Measurements from ENCODE around the gene CA5A.

Gene CA5A

DNA sequence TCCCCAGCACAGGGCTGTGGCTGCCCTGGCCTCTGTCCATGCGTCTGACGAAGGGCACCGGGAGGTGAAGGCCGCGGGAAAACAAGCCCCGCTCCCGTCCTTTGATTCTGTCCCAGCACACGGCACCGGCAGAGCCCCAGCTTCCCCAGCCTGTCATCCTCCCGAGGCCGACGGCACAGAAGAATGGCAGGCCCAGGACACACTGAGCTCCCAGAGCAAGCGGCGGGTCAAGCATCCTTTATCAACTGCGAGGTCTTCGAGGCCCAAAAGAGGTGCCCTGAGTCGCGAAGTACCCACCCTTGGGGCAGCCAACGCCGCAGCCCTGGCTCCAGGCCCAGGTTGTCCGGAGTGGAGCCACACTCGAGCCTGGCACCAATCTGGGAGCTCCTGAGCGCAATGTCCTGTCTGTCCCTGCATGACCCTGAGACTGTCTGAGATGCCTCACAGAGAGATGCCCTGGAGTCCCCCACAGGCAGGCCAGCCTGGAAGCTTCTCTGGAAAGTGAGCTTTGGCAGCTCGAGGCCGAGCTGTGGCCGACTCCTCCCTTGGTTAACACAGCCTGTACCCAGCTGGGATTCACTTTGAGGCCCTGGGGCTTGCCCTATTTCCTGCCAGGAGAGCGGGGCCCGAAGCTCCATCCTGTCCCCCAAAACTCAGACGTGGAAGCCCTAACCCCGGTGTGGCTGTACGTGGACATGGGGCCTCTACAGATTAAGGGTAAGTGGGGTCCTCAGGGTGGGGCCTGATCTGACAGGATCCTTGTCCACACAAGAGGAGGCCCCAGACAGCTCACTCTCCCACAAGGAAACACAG is 90.3 kb downstream of the CA5A start:
- intact Hi-C loops (cut with DNase I), result no loop called here
- DNase-seq, result peak in 1 of 42 donors; percentile 26

DNA sequence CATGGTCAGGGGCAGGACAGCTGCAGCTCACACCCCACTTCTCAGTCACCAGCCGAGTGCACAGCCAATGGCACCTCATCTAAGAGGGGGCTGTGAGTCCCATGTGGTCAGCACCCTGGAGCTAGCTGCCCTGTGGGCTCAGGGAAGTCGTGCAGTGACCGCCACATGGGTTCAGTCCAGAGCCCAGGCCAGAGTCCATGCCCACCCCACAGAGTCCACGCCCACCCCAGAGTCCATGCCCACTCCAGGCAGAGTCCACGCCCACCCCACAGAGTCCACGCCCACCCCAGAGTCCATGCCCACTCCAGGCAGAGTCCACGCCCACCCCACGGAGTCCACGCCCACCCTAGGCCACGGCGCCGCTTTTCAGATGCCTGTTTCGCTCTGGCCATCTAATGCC is 91.1 kb downstream of the CA5A start:
- DNase-seq, result no peak

DNA sequence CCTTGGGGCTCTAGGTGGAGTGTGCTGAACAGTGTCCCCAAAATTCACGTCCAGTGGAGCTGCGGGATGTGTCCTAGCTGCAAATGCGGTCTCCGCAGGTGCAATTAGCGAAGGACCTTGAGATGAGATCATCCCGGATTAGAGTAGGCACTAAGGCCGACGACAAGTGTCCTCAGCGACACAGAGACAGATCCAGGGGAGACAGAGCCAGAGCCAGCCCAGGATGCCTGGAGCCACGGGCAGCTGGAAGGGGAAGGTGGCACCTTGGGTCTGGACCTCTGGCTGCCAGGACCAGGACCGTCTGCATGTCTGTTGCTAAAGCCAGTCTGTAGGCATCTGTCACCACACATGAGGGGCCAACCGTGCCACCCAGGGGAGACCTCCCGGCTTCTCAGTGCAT is 91.5 kb downstream of the CA5A start:
- no peak for DNase-seq
- intact Hi-C loops (cut with DNase I), result no loop called here

More for the DNA sequence above, 91.1 kb downstream of the CA5A start:
- intact Hi-C loops (cut with DNase I), result no loop called here

DNA sequence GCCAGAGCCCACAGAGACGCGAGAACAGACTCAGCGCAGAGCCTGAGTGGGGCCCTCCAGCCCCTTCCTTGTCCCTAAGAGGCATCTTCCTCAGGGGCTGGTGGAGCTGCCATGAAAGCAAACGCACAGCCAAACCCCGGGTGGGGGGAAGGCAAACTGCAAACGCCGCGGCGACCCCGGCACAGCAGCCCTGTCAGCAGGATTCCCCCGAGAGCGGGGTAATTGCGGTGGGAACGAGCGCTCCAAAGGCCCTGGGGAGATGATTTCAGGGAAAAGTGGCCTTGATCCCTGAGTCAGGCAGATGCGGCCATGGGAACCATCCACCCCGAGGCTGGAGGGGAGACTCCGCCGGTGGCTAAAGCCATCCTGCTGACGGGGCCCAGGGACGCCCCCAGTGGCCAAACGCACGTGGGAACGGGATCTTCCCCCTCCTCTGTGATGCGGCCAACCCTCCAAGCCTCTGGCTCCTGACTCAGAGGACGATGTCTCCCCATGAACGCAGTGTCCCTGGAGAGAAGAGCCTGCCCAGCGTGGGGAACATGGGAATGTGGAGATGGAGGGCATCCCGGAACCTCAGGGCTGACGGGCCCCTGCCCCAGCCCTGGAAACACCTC is 92.1 kb downstream of the CA5A start:
- DNase-seq, result no peak
- intact Hi-C loops (cut with DNase I), result no loop called here

DNA sequence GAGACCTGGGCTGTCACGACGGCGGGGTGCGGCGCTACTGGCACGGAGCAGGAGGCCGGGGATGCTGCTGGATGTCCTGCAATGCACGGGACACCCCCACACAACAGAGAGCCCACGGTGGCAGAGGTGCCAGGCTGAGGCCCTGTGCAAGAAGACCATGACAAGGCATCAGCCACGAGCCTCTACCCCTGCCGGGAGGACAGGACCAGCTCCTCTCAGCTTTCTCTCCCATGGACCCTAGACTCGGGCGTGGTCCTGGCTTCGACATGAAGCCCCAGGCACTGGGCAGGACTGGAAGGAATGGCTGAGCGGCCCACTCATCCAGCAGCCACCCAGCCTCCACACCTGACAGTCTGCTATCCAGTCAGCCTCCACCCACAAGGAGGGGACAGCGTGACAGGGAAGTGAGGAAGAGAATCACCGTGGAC is 92.6 kb downstream of the CA5A start:
- intact Hi-C loops (cut with DNase I), result no loop called here
- DNase-seq, result no peak

DNA sequence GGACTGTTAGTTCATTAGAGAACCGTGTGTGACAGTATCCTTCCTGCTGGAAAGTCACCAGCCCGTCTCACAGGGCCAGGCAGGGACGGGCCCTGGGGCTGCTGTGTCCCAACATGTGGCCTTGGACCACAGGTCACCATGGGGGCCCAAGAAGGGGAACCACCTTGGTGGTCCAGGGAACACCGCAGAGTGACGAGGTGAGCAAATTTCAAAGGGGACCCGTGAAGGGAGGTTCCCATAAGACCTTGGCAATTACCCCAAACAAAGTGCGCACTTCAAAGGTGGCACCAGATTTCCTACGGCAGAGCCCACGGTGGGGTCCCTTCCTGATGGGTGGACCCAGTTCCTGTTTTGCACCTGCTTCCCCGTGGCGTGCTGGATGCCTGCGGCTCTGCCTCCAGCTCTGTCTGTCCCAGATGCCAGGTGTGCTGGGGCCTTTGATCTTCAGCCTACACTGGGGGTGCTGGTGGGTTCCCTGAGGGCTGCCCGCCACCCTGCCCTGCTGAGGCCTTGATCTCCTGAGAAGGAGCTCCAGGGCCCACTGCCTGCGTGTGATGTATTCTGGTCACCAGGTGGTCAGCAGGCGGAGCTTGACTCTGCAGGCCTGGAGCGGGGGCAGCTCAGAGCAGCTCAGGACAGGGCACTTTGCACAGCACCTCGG is 94.0 kb downstream of the CA5A start:
- intact Hi-C loops (cut with DNase I), result no loop called here
- no peak for DNase-seq

DNA sequence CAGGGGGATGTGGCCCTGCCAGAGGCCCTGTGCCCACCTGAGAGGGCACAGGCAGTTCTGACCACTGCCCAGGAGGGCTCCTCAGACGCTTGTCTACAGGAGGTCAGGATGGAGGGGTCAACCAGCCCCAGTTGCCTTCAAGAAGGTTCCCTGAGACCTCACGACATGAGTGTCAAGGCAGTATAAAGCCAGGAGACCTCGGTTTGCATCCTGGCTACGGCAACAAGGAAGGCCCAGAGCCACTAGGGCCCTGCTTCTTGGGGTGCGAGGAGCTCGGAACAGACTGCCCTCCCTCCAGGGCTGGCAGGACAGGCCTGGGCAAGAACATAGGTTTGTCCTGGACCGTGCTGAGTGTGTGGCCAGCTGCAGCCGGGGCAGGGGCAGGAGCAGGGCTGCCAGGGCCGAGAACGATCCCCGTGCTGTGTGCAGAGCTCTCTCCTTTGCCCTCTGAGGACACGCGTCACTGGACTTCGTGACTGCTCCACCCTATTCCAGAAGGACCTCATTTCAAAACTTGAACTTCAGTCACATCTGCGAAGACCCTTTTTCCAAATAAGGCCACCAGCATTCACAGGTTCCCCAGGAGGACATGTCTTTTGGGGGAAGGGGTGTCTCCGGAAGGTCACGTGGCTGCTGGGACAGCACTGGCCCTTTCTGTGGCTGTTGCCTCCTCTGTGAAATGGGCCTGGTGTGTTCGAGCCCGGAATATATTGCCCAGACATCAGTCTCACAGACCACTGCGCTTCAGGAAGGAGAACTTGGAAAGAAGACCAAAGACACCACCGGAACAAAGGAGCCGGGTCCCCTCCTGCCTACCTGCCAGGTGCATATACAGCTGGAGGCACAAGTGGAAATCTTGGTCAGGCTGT is 94.8 kb downstream of the CA5A start:
- no peak for DNase-seq
- intact Hi-C loops (cut with DNase I), result no loop called here

DNA sequence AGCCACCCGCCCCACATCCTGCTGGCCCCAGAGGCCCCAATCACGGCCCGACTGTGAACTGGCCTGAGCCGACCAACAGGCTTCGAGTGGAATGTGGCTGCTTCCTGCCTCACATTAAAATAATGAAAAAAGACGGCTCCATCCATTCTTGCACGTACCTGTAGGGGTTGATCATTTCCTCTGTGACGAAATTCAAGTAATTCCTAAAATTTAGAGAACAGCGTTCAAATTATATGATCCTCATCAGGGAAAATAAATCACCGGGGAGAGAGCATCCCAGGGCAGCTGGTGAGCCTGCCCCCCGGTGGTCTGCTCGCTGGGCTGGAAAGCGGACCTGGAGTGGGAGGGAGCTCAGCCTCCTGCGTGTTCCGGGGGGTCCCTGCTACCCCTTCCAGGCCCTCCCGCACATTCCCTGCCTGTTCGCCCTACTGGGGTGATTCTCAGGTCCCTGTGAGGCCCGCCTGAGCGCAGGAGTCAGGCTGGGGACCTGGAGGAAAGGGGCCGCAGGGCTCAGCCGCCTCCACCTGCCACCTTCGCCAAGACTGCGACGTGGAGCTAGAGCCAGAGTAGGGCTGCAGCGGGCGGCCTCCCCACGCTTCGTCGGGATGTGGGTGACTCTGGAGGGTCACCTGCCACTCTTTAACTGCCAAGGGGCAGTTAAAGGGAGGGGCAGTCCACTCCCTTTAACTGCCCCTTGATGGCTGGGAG is 95.9 kb downstream of the CA5A start:
- no peak for DNase-seq

DNA sequence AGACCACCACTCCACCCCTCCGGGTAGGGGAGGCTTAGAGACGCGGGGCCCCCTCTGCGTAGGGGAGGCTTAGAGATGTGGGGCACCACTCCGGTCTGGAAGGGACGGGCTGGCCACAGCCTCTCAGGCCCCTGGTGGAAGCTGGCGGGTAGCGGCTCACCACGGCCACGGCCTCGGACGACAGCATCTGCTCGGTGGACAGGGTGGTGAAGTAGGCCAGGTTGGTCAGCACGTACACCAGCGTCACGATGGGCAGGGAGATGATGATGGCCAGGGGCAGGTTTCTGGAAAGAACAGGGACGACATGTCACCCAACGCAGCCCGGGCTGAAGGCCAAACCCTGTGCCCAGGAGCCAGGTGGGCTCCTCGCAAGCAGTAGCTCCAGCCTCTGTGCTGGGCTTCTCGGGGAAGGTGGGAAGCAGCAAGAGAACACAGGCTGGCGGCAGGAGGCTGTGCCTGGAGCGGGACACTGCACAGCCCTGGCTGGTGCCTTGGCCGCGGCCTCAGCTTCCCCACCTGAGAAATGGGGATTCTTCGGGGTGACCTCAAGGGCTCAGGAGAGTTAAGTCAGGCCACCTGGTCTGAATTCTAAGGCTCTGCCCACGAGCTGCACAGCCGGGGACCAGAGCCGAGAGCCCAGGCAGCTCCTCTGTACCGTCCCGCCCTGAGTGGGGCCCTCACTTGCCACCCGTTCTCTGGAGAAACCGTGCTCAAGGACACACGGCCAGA is 96.6 kb downstream of the CA5A start:
- intact Hi-C loops (cut with DNase I), result no loop called here
- no peak for DNase-seq

More for the DNA sequence above, 95.9 kb downstream of the CA5A start:
- intact Hi-C loops (cut with DNase I), result no loop called here

DNA sequence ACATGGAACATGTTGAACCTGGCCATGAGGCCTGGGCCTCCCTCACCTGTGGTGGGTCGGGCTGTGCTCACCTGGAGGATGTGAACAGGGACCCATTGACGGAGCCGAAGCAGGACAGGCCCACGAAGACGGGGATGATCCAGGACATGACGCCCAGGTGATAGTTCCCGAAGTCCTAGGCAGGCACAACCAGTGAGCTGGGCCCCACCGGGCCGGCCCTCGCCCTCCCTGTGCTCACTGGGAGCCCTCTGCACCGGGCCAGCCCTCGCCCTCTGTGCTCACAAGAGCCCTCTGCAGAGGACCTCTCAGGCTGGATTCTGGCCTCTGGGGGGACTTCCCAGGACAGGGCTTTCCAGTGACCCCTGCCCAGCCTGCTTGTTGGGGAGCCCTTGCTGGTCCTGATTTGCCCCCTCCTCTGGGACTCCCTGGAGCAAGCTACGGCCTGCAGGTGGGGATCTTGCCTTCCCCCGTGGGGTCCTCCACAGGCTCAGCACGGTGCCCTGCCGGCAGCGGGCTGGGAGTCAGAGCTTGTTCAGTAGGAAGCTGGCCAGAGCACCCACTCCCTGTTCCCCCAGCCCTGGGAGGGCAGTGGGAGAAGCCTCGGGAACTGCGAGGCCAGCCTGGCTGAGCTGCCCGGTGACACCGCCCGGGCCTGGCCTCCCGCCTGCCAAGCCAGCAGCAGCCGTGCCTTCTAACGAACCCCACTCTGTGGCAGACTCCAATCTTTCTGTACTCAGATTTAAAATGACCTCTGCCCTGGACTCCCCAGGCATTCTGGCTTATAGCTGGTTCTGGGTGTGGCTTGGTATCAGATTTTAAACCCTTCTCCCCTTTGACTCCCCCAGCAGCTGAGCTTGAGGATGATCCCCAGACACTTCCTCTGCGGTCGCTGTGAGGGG is 97.4 kb downstream of the CA5A start:
- intact Hi-C loops (cut with DNase I), result no loop called here
- no peak for DNase-seq

All from head of caudate nucleus (tissue), 42 donors.